Cardiac fibroblast (primary cell): ENCODE data around the gene PTPRN2.

ENCODE experiments used
- DNase-seq, 2 donors: peaks; one replicate each; pipeline versions ENCODE4 v3.0.0 to v3.0.0-alpha.2; 2010; ENCODE audit warnings: low read depth in 2 of 2
- H3K4me3 ChIP-seq, 2 donors: replicated peaks in 1 of 2; 1 replicate in 1 of 2; 2 replicates in 1 of 2; pipeline ENCODE4 v1.5.1; 2011; ENCODE audit warnings: low read depth in 2 of 2, low read length in 2 of 2, mild to moderate bottlenecking in 2 of 2, moderate library complexity in 1 of 2
- CTCF ChIP-seq: IDR thresholded peaks from one replicate; pipeline ENCODE4 v1.5.1; 2011; ENCODE audit warnings: low read depth, mild to moderate bottlenecking, low read length, inconsistent platforms

PTPRN2 gene

DNA sequence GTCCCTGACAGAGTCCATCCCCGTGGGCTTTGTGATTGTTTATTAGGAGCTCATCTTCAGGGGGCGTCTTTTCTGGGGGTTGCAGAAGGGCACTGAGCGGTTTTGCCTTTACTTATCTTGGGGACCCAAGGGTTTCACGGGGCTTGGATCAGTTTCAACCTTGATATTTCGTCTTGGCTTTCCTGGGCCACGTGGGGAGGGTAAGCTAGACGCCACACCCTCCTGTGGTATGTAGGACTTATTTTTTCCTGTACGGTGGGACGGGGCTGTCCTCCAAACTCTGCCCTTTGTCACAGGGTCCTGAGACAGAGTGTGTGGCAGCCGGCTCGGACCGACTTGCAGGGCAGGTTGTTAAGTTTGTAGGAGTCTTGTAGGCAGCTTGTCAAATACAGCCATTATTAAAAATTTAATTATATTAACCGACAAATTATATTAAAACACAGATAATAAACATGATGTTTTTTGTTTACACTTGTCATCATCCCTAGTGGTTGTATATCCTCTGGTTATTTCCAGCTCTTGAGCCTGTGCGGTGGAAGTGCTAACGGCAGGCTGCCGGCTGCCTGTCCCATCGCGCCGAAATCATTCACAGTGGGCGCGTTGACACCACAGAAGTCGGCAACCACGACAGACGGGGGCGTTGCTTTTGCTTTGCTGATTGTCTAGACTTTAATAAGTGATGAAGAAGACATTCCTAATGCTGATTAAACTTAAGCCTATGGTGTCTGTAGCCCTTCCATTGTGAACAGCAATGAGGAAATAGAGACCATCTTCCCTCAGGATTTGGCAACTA, 1057.7 kb downstream of the PTPRN2 start:
- no peak overlapping the region for H3K4me3 ChIP-seq
- DNase-seq, result no peak
- TF ChIP-seq CTCF, result no peak

DNA sequence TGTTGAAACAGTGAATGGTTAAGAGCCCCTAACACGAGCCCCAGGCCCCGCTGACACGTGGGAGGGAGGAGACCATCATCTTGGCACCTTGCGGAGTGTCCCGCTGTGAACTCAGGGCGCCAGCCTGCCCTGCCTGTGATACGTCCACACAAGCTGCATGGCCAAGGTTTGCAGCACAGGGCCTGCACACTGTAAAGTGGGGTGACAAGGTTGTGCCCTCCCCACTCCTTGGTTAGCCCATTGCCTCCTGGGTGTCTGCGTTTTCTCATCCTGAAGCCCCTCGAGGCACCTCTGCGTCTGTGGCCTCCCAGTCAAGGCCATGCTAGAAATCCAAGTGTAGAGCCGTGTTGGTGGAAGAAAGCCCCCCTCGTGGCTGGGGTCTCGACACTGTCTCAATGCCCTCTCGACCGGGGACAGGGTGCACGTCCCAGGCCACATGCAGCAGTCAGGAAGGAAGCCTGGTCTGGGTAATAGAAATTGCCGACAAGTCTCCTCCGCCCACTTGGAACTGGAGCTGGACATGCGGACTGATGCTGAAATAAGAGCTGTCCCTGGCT, 1058.8 kb downstream of the PTPRN2 start:
- DNase-seq, result no peak
- no peak overlapping the region for H3K4me3 ChIP-seq
- TF ChIP-seq CTCF, result no peak

- no peak overlapping the region for H3K4me3 ChIP-seq
- TF ChIP-seq CTCF, result no peak
- no peak for DNase-seq
Observed at GRCh38 chr7:157527686-157528085, 1059.9 kb downstream of the PTPRN2 start.

DNA sequence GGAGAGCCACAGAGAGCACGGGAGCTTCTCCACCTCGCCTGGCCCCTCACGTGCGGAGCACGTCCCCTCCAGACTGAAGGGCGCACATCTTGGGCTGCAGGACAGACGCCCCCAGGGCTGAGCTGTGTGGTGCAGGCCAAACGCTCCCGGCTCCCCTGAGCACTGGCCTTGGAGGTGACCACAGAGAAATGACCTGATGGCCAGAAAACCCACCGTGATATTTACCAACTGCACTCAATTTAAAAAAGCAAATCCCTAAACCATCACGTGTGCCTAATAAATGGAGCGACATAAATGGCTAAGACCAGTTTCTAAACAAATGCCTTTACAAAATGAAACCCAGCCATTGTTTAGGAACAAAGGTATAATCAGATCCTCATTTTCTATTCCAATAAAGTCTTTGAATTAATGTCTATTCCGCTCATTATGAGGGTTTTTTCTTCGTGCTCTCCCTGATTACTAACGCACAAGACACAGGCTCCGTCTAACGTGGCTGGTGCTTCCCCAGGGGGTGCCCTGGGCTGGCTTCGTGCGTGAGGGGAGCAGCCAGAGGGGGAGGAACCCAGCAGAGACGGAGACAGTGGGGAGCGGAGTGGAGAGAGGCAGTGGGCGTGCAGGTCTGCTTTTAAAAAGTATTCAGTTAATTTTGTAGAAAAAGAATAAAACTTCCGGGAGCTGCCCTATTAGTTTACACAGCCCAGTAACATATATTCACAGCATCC, 1060.5 kb downstream of the PTPRN2 start:
- no peak for TF ChIP-seq CTCF
- no peak overlapping the region for H3K4me3 ChIP-seq
- no peak for DNase-seq

DNA sequence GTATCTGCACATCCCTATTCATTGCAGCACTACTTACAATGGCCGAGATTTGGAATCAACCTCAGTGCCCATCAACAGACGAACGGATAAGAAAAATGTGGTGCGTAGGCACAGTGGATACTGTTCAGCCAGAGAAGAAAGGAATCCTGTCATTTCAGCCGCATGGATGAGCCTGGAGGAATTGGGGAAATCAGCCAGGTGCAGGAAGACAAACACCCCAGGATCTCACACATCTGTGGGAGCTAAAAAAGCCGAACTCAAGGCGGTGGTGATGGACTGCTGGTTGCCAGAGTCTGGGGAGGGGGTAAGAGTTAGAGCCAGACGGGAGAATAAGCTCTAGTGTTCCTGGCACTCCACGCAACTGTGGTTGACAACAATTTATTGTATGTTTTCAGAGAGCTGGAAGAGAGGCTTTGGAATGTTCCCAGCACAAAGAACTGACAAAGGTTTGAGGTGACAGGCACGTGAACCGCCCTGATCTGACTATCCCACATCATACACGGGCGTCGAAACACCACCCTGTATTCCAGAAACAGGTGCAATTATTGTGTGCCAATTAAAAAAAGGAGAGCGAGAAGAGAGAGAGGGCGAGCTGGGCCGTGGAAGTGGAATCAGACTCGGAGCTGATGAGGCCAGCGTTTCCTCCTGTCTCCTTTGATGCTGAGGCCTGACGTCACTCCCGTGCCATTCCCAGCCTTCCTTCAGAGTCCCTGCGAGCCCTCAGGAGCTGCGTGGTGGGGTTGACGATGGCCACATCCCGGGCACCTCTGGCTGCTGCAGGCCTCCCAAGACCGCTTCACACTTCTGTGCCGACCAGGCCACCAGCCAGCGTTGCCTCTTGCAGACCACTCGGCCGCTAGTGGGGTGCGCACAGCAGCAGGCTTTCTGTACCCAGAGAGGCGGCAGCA, 1061.4 kb downstream of the PTPRN2 start:
- no peak for TF ChIP-seq CTCF
- DNase-seq, result no peak
- no peak overlapping the region for H3K4me3 ChIP-seq

DNA sequence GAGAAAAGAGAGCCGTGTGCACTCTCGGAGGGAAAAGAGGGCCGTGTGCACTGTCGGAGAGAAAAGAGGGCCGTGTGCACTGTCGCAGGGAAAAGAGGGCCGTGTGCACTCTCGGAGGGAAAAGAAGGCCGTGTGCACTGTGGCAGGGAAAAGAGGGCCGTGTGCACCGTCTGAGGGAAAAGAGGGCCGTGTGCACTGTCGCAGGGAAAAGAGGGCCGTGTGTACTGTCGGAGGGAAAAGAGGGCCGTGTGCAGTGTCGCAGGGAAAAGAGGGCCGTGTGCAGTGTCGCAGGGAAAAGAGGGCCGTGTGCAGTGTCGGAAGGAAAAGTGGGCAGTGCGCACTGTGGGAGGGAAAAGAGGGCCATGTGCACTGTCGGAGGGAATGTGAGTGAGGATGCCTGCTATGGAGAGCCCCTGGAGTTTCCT, 1062.1 kb downstream of the PTPRN2 start:
- DNase-seq, result no peak
- TF ChIP-seq CTCF, result no peak
- no peak overlapping the region for H3K4me3 ChIP-seq
